Measurements from ENCODE around the gene SSX2IP.
"Not testable (repeated sequence)": the region's sequence is repeated elsewhere in the genome, so short reads cannot be mapped to it uniquely, and the experiment has no call there.

The SSX2IP gene

DNA sequence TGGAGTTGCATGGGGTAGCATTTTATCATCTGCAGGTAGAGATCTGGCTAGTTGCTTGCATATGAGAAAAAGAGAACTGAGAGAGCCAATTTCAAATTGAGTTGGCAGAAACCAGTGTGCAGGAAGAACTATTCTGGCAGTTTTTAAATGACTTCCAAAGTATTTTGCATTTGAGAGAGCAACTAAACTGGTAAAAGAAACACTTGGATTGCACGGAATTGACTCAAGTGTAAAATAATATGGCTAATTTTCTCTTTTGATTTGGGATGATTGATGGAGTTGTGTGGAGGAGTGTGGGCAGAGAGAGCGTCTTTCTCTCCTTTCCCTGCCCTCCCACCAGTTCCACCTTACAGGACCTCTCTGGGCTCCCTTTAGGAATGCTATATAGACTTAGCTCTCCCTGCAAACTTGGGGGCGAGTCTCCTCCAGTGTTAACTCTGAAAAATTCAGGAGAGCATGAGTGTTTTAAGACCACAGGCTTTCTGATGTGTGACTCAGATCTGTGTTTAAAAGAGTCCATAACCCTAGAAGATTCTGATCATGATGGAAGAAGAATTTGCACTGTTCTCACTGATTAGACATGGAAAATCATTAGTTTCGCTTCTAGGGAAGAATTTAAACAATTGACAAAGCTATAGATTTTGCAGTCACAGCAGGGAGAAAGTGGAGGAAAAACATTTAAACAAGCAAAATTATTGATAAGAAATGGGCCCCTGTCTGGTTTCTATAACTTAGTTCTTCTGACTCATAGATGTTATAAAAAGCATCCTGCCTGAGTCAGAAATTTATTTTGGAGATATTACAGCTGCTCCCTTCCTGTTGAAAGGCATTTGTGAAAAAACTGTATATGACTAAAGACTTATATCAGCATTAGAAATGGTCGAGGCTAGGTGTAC is 91.2 kb downstream of the SSX2IP start:
- H3K9ac ChIP-seq (ENCODE audit: low read length in 2 of 2), result no peak overlapping the region
- H3K4me1 ChIP-seq (ENCODE audit: control insufficient read depth, insufficient read depth, low read length), result peaks cover 25% of the 10 kb centered on the region
- no peaks in the 10 kb centered on the region for H3K9me3 ChIP-seq (ENCODE audit: control insufficient read depth in 2 of 2, low read length in 2 of 2)
- H3K36me3 ChIP-seq (ENCODE audit: control insufficient read depth in 2 of 2, insufficient read depth in 2 of 2, low read length in 2 of 2), result no peaks in the 10 kb centered on the region
- H3K4me3 ChIP-seq (ENCODE audit: low read length in 2 of 2), result peak overlapping the region in 1 of 2 donors; percentile 15
- no peaks in the 10 kb centered on the region for H3K27me3 ChIP-seq (ENCODE audit: control insufficient read depth in 1 of 2, insufficient read depth in 2 of 2, low read length in 2 of 2)
- H3K27ac ChIP-seq (ENCODE audit: low read length), result peak overlapping the region; percentile 58

- H3K36me3 ChIP-seq (ENCODE audit: control insufficient read depth in 2 of 2, insufficient read depth in 2 of 2, low read length in 2 of 2), result no peaks in the 10 kb centered on the region
- no peaks in the 10 kb centered on the region for H3K27me3 ChIP-seq (ENCODE audit: control insufficient read depth in 1 of 2, insufficient read depth in 2 of 2, low read length in 2 of 2)
- no peaks in the 10 kb centered on the region for H3K9me3 ChIP-seq (ENCODE audit: control insufficient read depth in 2 of 2, low read length in 2 of 2)
- no peak overlapping the region for H3K9ac ChIP-seq (ENCODE audit: low read length in 2 of 2)
- no peak overlapping the region for H3K4me3 ChIP-seq (ENCODE audit: low read length in 2 of 2)
- peaks cover 22% of the 10 kb centered on the region for H3K4me1 ChIP-seq (ENCODE audit: control insufficient read depth, insufficient read depth, low read length)
- H3K27ac ChIP-seq (ENCODE audit: low read length), result peak overlapping the region; percentile 58
These were observed 91.8 kb downstream of the SSX2IP start for GRCh38 chr1:84598418-84598817.

DNA sequence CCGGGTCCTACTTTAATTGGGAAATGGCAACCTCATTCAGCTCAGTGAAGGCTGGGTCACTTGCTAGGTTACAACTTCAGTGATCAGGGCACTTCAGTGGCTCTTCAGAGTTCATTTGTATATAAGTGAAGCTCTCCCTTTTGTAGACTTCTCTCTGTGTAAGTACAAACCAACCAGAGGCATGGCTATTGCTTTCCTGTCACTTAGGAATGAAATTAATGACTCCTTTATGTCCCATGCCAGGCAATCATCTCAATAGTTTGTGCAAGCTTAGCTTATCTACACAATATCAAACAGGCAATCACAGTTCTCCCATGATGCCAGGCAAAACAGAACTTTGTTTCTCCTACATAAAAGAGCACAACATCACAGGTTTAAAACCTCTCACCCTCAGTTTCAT is 93.2 kb downstream of the SSX2IP start:
- H3K9me3 ChIP-seq (ENCODE audit: control insufficient read depth in 2 of 2, low read length in 2 of 2), result no peaks in the 10 kb centered on the region
- no peaks in the 10 kb centered on the region for H3K27me3 ChIP-seq (ENCODE audit: control insufficient read depth in 1 of 2, insufficient read depth in 2 of 2, low read length in 2 of 2)
- H3K4me3 ChIP-seq (ENCODE audit: low read length in 2 of 2), result no peak overlapping the region
- H3K27ac ChIP-seq (ENCODE audit: low read length), result no peak overlapping the region
- H3K4me1 ChIP-seq (ENCODE audit: control insufficient read depth, insufficient read depth, low read length), result peaks cover 13% of the 10 kb centered on the region
- no peak overlapping the region for H3K9ac ChIP-seq (ENCODE audit: low read length in 2 of 2)
- H3K36me3 ChIP-seq (ENCODE audit: control insufficient read depth in 2 of 2, insufficient read depth in 2 of 2, low read length in 2 of 2), result no peaks in the 10 kb centered on the region

- H3K27ac ChIP-seq (ENCODE audit: low read length); H3K9me3 ChIP-seq (ENCODE audit: control insufficient read depth in 2 of 2, low read length in 2 of 2); H3K4me3 ChIP-seq (ENCODE audit: low read length in 2 of 2); H3K36me3 ChIP-seq (ENCODE audit: control insufficient read depth in 2 of 2, insufficient read depth in 2 of 2, low read length in 2 of 2); H3K9ac ChIP-seq (ENCODE audit: low read length in 2 of 2); H3K27me3 ChIP-seq (ENCODE audit: control insufficient read depth in 1 of 2, insufficient read depth in 2 of 2, low read length in 2 of 2): not testable (repeated sequence)
- peaks cover 13% of the 10 kb centered on the region for H3K4me1 ChIP-seq (ENCODE audit: control insufficient read depth, insufficient read depth, low read length)
These were observed 95.3 kb downstream of the SSX2IP start for GRCh38 chr1:84594959-84595358.

All from stomach smooth muscle (tissue), 2 donors.